ENCODE results near the gene GALNT17. TPM values are rescaled to one million over a fixed set of nuclear protein-coding genes. Genes with fewer than 3 reads are reported as not detected.
A peak's percentile ranks its signal among the peaks of the same experiment; 100 is the strongest.
"Not testable (repeated sequence)": the region's sequence is repeated elsewhere in the genome, so short reads cannot be mapped to it uniquely, and the experiment has no call there.

GALNT17 gene
- total RNA-seq, 1 experiment from 2014 or later: not detected

DNA sequence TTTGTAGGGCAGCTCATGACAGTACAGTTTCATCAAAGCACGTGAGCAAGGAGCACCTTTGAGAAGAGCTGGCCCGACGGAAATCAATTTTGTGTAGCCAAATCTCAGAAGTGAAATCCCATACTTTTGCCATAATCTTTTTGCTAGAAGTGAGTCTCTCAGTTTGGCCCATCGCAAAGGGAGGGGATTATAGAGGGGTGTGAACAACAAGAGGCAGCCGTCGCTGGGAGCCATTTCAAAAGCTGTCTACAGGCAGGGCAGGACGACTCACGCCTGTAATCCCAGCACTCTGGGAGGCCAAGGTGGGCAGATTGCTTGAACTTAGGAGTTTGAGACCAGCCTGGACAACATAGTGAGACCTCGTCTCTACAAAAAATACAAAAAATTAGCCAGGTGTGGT, 599.8 kb downstream of the GALNT17 start:
- no peaks in the 10 kb centered on the region for H4K20me1 ChIP-seq (ENCODE audit: insufficient read depth)
- POLR2A ChIA-PET (ENCODE audit: unreplicated experiment): no interaction called here
- BruUV-seq (replicated peaks): no TSS peak
- H3K36me3 ChIP-seq (ENCODE audit: low read depth): no peaks in the 10 kb centered on the region
- intact Hi-C loops (cut with micrococcal nuclease; ENCODE audit: unreplicated experiment): no loop called here
- H3K79me2 ChIP-seq (ENCODE audit: low read depth): no peaks in the 10 kb centered on the region
- H3K27me3 ChIP-seq (ENCODE audit: insufficient read depth, low read depth): peaks cover 24% of the 10 kb centered on the region
- H3K4me3 ChIP-seq: no peak overlapping the region
- H3K27ac ChIP-seq: no peak overlapping the region
- no peak for DNase-seq
- no peaks in the 10 kb centered on the region for H3K9me2 ChIP-seq (ENCODE audit: insufficient read depth)
- H3K4me2 ChIP-seq: no peak overlapping the region
- CTCF ChIA-PET: no interaction called here
- no peaks in the 10 kb centered on the region for H3K9me3 ChIP-seq (ENCODE audit: insufficient read depth, low read depth)
- no peaks in the 10 kb centered on the region for H3K4me1 ChIP-seq (replicated peaks; ENCODE audit: insufficient read depth)
- TF ChIP-seq EZH2 (IDR thresholded peaks at IDR 0.05; ENCODE audit: low read depth): no peak
- TF ChIP-seq, protein P1, sequence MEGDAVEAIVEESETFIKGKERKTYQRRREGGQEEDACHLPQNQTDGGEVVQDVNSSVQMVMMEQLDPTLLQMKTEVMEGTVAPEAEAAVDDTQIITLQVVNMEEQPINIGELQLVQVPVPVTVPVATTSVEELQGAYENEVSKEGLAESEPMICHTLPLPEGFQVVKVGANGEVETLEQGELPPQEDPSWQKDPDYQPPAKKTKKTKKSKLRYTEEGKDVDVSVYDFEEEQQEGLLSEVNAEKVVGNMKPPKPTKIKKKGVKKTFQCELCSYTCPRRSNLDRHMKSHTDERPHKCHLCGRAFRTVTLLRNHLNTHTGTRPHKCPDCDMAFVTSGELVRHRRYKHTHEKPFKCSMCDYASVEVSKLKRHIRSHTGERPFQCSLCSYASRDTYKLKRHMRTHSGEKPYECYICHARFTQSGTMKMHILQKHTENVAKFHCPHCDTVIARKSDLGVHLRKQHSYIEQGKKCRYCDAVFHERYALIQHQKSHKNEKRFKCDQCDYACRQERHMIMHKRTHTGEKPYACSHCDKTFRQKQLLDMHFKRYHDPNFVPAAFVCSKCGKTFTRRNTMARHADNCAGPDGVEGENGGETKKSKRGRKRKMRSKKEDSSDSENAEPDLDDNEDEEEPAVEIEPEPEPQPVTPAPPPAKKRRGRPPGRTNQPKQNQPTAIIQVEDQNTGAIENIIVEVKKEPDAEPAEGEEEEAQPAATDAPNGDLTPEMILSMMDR (conservative IDR thresholded peaks at IDR 0.05): no peak
- no peaks in the 10 kb centered on the region for H3F3A ChIP-seq (ENCODE audit: insufficient read depth, low read depth)
- H2AFZ ChIP-seq: no peak overlapping the region

DNA sequence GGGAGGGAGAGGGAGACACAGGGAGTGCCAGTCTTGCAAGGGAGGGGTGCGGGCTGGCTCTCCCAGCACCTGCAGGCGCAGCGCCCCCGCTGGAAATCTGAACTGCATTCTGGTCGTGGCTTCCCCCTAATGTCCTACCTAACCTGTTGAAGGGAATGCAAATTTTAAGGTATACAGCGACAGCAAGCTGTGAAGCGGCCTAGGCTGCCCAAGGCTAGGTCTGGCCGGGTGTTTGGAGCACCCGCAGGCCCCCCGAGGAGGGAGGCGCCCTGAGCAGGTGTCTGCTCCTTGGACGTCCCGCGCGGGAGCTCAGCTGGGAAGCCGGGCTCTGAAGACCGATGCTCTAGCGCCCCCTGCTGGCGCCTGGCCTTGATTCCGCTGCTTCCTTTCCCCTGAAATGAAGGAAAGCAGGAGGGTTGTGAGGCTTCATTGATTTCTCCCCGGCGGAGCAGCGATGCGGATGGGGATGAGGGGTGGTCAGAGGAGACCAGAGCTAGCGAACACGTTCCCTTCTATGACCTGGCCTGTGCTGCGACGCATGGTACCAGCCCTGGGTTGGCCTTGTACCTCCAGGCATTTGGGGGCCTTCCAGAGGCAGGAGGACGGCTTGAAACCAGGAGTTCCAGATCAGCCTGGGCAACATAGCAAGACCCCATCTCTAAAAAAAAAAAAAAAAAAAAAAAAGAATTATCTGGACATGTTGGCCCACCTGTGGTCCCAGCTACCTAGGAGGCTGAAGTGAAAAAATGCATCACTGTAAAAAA, 601.3 kb downstream of the GALNT17 start:
- POLR2A ChIA-PET (ENCODE audit: unreplicated experiment): no interaction called here
- intact Hi-C loops (cut with micrococcal nuclease; ENCODE audit: unreplicated experiment): loop anchor here (1.0 kb wide), 1 partner anchor 904 kb away; no protein-coding TSS in a partner anchor
- no peaks in the 10 kb centered on the region for H3F3A ChIP-seq (ENCODE audit: insufficient read depth, low read depth)
- CTCF ChIA-PET: no interaction called here
- H2AFZ ChIP-seq: no peak overlapping the region
- H3K4me1 ChIP-seq (replicated peaks; ENCODE audit: insufficient read depth): no peaks in the 10 kb centered on the region
- no peaks in the 10 kb centered on the region for H4K20me1 ChIP-seq (ENCODE audit: insufficient read depth)
- no peak overlapping the region for H3K4me3 ChIP-seq
- TF ChIP-seq, protein P1 (conservative IDR thresholded peaks at IDR 0.05): peak; percentile 91
- TF ChIP-seq EZH2 (IDR thresholded peaks at IDR 0.05; ENCODE audit: low read depth): no peak
- H3K27me3 ChIP-seq (ENCODE audit: insufficient read depth, low read depth): peaks cover 14% of the 10 kb centered on the region
- no peaks in the 10 kb centered on the region for H3K9me2 ChIP-seq (ENCODE audit: insufficient read depth)
- no peak overlapping the region for H3K27ac ChIP-seq
- H3K36me3 ChIP-seq (ENCODE audit: low read depth): no peaks in the 10 kb centered on the region
- H3K4me2 ChIP-seq: no peak overlapping the region
- no peaks in the 10 kb centered on the region for H3K9me3 ChIP-seq (ENCODE audit: insufficient read depth, low read depth)
- DNase-seq: peak; percentile 46 to 64
- H3K79me2 ChIP-seq (ENCODE audit: low read depth): no peaks in the 10 kb centered on the region
- no TSS peak for BruUV-seq (replicated peaks)

DNA sequence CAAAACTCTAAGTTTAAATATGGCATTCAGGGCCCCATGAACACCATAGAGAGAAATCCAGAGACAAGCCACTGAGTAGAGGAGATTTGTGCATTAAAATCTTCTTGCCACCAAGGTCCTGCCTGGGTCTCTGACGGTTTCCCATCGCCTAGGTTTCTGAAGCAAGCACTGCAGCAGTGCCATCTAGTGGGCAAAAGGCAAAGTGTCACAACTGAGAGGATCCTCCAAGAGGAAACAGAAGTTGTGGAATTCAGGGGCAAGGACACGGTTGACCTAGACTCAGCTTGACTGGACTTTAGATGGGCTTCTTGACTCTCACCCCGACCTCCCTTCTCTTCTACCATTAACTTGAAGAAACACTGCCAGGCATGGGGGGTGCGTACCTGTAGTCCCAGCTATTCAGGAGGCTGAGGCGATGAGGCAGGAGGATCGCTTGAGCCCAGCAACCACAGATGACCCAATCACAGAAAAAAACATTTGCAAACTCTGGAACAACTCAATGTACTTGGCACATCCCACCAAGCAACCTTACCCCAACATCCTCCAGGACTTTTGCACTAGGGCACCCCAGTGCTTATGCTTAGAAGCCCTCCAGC, 604.1 kb downstream of the GALNT17 start:
- Histone ChIP-seq H3K4me1 (replicated peaks; ENCODE audit: insufficient read depth) (no peaks in the 10 kb centered on the region), H3K27ac (no peak overlapping the region), H2AFZ (no peak overlapping the region), H3K9me3 (ENCODE audit: insufficient read depth, low read depth) (no peaks in the 10 kb centered on the region), H3K36me3 (ENCODE audit: low read depth) (no peaks in the 10 kb centered on the region), H3K79me2 (ENCODE audit: low read depth) (no peaks in the 10 kb centered on the region), H3K4me3 (no peak overlapping the region), H3K4me2 (no peak overlapping the region), H3F3A (ENCODE audit: insufficient read depth, low read depth) (no peaks in the 10 kb centered on the region), H4K20me1 (ENCODE audit: insufficient read depth) (no peaks in the 10 kb centered on the region), H3K27me3 (ENCODE audit: insufficient read depth, low read depth) (peaks cover 25% of the 10 kb centered on the region), H3K9me2 (ENCODE audit: insufficient read depth) (no peaks in the 10 kb centered on the region)
- DNase-seq: peak in 1 of 2 experiments; percentile 51
- no peak for TF ChIP-seq EZH2 (IDR thresholded peaks at IDR 0.05; ENCODE audit: low read depth)
- TF ChIP-seq, protein P1 (conservative IDR thresholded peaks at IDR 0.05): peak; percentile 81
- no TSS peak for BruUV-seq (replicated peaks)
- intact Hi-C loops (cut with micrococcal nuclease; ENCODE audit: unreplicated experiment): loop anchor here (1.0 kb wide), 1 partner anchor 879 kb away; no protein-coding TSS in a partner anchor
- ChIA-PET POLR2A (ENCODE audit: unreplicated experiment) (no interaction called here), CTCF (no interaction called here)

DNA sequence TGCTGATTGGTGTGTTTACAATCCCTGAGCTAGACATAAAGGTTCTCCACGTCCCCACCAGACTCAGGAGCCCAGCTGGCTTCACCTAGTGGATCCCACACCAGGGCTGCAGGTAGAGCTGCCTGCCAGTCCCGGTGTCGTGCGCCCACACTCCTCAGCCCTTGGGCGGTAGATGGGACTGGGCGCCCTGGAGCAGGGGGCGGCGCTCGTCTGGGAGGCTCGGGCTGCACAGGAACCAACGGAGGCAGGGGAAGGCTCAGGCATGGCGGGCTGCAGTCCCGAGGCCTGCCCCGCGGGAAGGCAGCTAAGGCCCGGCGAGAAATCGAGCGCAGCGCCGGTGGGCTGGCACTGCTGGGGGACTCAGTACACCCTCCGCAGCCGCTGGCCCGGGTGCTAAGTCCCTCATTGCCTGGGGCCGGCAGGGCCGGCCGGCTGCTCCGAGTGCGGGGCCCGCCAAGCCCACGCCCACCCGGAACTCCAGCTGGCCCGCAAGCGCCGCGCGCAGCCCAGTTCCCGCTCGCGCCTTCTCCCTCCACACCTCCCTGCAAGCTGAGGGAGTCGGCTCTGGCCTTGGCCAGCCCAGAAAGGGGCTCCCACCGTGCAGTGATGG, 606.1 kb downstream of the GALNT17 start:
- H3K9me3 ChIP-seq (ENCODE audit: insufficient read depth, low read depth); DNase-seq; H3F3A ChIP-seq (ENCODE audit: insufficient read depth, low read depth); H3K4me3 ChIP-seq; CTCF ChIA-PET; H3K4me1 ChIP-seq (replicated peaks; ENCODE audit: insufficient read depth); H3K9me2 ChIP-seq (ENCODE audit: insufficient read depth); H3K36me3 ChIP-seq (ENCODE audit: low read depth); H3K4me2 ChIP-seq; H3K79me2 ChIP-seq (ENCODE audit: low read depth); H4K20me1 ChIP-seq (ENCODE audit: insufficient read depth); POLR2A ChIA-PET (ENCODE audit: unreplicated experiment); BruUV-seq (replicated peaks); intact Hi-C loops (cut with micrococcal nuclease; ENCODE audit: unreplicated experiment); H3K27ac ChIP-seq; H2AFZ ChIP-seq: not testable (repeated sequence)
- H3K27me3 ChIP-seq (ENCODE audit: insufficient read depth, low read depth): peaks cover 16% of the 10 kb centered on the region
